ENCODE results near the gene CDK18.

- TF ChIP-seq YY1 (IDR thresholded peaks at IDR 0.05; ENCODE audit: insufficient read depth, insufficient read length) (no peak), ZNF274 (IDR thresholded peaks at IDR 0.05; ENCODE audit: low read depth, low read length) (no peak), SUZ12 (IDR thresholded peaks at IDR 0.05; ENCODE audit: extremely low read depth, insufficient read depth, insufficient read length) (no peak)
These were observed 37.9 kb downstream of the CDK18 start for GRCh38 chr1:205542367-205542766.

All from NT2/D1 (cell line).